ENCODE measurements around the gene PHLDA2. TPM values are rescaled to one million over a fixed set of nuclear protein-coding genes. Genes with fewer than 3 reads are reported as not detected.

PHLDA2 gene
- total RNA-seq, 1 experiment from 2014 or later, result 309 TPM

- Histone ChIP-seq H3K9me3 (ENCODE audit: control insufficient read depth in 1 of 2, insufficient read depth in 1 of 2, low read depth in 1 of 2, low read length in 2 of 2) (no peaks in the 10 kb centered on the region), H3K79me2 (ENCODE audit: insufficient read depth, low read length) (no peaks in the 10 kb centered on the region), H3K9me2 (ENCODE audit: insufficient read depth) (no peaks in the 10 kb centered on the region), H3K4me3 (replicated peaks in 1 of 2; ENCODE audit: low read depth in 1 of 2, low read length in 2 of 2) (no peak overlapping the region), H3K27ac (ENCODE audit: low read depth, low read length) (peak overlapping the region; percentile 97; the same call in 1 of the 2 replicates), H4K20me1 (ENCODE audit: insufficient read depth) (no peaks in the 10 kb centered on the region), H3K27me3 (ENCODE audit: insufficient read depth, low read length) (no peaks in the 10 kb centered on the region), H3K9ac (ENCODE audit: low read length) (no peak overlapping the region; the same call in 1 of the 2 replicates), H3K4me2 (ENCODE audit: low read length) (peak overlapping the region; percentile 93; the same call in 1 of the 2 replicates), H3K4me1 (ENCODE audit: control insufficient read depth in 1 of 2, insufficient read depth in 2 of 2, low read length in 2 of 2) (peaks cover 49 to 53% of the 10 kb centered on the region in 2 experiments), H2AFZ (ENCODE audit: low read depth, low read length, poor library complexity, severe bottlenecking) (no peak overlapping the region), H3K36me3 (ENCODE audit: control insufficient read depth in 1 of 2, insufficient read depth in 2 of 2, low read length in 2 of 2) (no peaks in the 10 kb centered on the region)
- no TSS peak for BruUV-seq (replicated peaks)
- ChIA-PET POLR2A (interaction anchor here (3.6 kb wide), 1 partner anchor 15 kb away, joined by 44 read pairs; the partner anchor contains the start of gene PHLDA2), RAD21 (ENCODE audit: low non-redundant PET in 1 of 2, low total read pairs in 2 of 2, uncharacterized antibody in 2 of 2, unreplicated experiment in 2 of 2) (no interaction called here), CTCF (interaction anchor here (1.2 kb wide), 1 partner anchor 23 kb away, joined by 3 read pairs; no protein-coding TSS in a partner anchor)
- ATAC-seq, result no peak
- intact Hi-C loops (cut with micrococcal nuclease), result no loop called here
- no peak for DNase-seq (ENCODE audit: low read depth, low spot score)
- no peak for TF ChIP-seq ZBTB33 (IDR thresholded peaks at IDR 0.05; ENCODE audit: extremely low read depth, insufficient replicate concordance, low read length)
- no peak for TF ChIP-seq ELF1 (IDR thresholded peaks at IDR 0.05; ENCODE audit: borderline replicate concordance, low read depth)
- TF ChIP-seq EZH2phosphoT487 (IDR thresholded peaks at IDR 0.05; ENCODE audit: borderline replicate concordance), result no peak
- TF ChIP-seq SRF (IDR thresholded peaks at IDR 0.05; ENCODE audit: low read depth), result no peak
- no peak for TF ChIP-seq REST (IDR thresholded peaks at IDR 0.05; ENCODE audit: low read depth)
- no peak for TF ChIP-seq ZNF274 (IDR thresholded peaks at IDR 0.05; ENCODE audit: low read depth, low read length)
- no peak for TF ChIP-seq EGR1 (IDR thresholded peaks at IDR 0.05; ENCODE audit: low read depth)
- TF ChIP-seq ZFX (IDR thresholded peaks at IDR 0.05), result no peak
- no peak for TF ChIP-seq MAX (IDR thresholded peaks at IDR 0.05)
- no peak for TF ChIP-seq POLR2AphosphoS5 (IDR thresholded peaks at IDR 0.05; ENCODE audit: low read depth, low read length)
Measured at GRCh38 chr11:2914455-2915195, 14.6 kb downstream of the PHLDA2 start.
